Airway epithelial cell (primary cell): ENCODE data around the gene ELOVL2. TPM values are rescaled to one million over a fixed set of nuclear protein-coding genes. Genes with fewer than 3 reads are reported as not detected.

Experiments used
- total RNA-seq: library from RNA; depleted of rRNA; stranded (reverse); fragments of >200 nt; gene quantifications from 2 replicates; pipeline ENCODE4 v1.2.3, GENCODE V29; 2015

ELOVL2 gene
- under 0.01 TPM in 1 of 2 replicates, not detected in the other for total RNA-seq

GRCh38 chr6:11043961-11044711 lies at the start of gene ELOVL2:
ELOVL2 (minus strand) TSS chr6:11044305; CDS start chr6:11044230, 75 bp downstream.

Other genes with a start within 250 kb of the ELOVL2 start
- gene MAK, start 205.8 kb downstream of the ELOVL2 start, total RNA-seq = 0.07 TPM in 1 of 2 replicates, not detected in the other
- not detected in 2 replicates for gene GCM2, start 162.3 kb downstream of the ELOVL2 start, total RNA-seq
- 0.33 and 0.35 TPM in 2 replicates for gene SYCP2L, start 157.3 kb downstream of the ELOVL2 start, total RNA-seq
- gene SMIM13, start 49.5 kb upstream of the ELOVL2 start, total RNA-seq = 6.0 and 8.7 TPM in 2 replicates
- gene ERVFRD-1, start 67.4 kb upstream of the ELOVL2 start, total RNA-seq = not detected in 2 replicates
- gene NEDD9, start 188.4 kb upstream of the ELOVL2 start, total RNA-seq = 6.5 and 9.5 TPM in 2 replicates